Measurements from ENCODE around the gene ARHGEF10L. TPM values are rescaled to one million over a fixed set of nuclear protein-coding genes. Genes with fewer than 3 reads are reported as not detected.
"Not testable (repeated sequence)": the region's sequence is repeated elsewhere in the genome, so short reads cannot be mapped to it uniquely, and the experiment has no call there.

The ARHGEF10L gene, protein sequence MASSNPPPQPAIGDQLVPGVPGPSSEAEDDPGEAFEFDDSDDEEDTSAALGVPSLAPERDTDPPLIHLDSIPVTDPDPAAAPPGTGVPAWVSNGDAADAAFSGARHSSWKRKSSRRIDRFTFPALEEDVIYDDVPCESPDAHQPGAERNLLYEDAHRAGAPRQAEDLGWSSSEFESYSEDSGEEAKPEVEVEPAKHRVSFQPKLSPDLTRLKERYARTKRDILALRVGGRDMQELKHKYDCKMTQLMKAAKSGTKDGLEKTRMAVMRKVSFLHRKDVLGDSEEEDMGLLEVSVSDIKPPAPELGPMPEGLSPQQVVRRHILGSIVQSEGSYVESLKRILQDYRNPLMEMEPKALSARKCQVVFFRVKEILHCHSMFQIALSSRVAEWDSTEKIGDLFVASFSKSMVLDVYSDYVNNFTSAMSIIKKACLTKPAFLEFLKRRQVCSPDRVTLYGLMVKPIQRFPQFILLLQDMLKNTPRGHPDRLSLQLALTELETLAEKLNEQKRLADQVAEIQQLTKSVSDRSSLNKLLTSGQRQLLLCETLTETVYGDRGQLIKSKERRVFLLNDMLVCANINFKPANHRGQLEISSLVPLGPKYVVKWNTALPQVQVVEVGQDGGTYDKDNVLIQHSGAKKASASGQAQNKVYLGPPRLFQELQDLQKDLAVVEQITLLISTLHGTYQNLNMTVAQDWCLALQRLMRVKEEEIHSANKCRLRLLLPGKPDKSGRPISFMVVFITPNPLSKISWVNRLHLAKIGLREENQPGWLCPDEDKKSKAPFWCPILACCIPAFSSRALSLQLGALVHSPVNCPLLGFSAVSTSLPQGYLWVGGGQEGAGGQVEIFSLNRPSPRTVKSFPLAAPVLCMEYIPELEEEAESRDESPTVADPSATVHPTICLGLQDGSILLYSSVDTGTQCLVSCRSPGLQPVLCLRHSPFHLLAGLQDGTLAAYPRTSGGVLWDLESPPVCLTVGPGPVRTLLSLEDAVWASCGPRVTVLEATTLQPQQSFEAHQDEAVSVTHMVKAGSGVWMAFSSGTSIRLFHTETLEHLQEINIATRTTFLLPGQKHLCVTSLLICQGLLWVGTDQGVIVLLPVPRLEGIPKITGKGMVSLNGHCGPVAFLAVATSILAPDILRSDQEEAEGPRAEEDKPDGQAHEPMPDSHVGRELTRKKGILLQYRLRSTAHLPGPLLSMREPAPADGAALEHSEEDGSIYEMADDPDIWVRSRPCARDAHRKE (N-terminal part only)
- total RNA-seq: 24.7 TPM

DNA sequence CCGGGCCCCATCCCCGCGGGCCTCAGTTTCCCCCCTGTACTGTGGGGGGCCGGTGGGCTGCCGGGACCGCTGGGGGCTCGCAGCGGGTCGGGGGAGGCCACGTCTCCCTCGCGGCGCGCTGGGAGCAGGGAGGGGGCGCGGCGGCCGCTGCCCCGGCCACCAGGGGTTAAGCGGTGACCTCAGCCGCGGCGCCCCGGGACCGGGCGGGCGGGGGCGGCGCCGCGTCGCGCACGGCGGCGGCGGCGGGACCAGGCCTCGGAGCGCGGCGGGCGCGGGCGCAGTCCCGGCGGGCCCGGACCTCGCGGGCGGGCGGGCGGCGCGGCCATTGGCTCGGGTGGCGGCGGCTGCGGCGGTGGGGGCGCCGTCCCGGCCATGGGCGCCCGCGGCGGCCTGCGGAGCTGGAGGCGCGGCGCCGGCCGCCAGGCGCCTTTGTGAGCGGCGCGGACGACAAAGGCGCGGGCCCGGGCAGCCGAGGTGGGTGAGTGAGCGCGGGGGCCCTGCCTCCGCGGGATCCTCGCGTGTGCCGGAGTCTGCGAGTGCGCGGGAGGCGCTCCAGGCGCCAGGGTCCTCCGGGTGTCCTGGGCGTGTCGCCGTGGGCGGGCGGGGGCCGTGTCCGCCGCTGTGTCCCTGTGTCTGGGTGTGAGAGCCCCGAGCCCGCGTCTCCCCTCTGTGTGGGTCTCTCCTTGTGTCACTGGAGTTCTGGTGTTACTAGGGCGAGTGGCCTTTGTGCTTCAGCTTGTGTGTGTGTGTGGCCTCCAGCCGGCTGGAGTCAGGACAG lies at the start of gene ARHGEF10L:
Gene ARHGEF10L (plus strand): TSS at position 222 of the 778 bp plus-strand sequence. CDS start 40,898 bp downstream, outside the sequence.
- no peak for DNase-seq

DNA sequence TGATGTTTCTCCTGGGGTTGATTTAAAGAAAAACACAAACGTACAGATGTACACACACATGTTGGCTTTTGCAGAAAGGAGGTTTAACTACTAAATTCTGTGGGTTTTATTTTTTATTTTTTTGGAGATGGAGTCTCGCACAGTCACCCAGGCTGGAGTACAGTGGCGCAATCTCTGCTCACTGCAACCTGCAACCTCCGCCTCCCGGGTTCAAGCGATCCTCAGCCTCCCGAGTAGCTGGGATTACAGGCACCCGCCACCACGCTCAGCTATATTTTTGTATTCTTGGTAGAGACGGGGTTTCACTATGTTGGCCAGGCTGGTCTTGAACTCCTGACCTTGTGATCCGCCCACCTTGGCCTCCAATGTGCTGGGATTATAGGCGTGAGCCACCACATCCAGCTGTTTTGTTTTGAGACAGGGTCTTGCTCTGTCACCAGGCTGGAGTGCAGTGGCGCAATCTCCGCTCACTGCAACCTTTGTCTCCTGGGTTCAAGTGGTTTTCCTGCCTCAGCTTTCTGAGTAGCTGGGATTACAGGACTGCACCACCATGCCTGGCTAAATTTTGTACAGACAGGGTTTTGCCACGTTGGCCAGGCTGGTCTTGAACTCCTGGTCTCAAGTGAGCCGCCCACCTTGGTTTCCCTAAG lies 49.6 kb upstream of the ARHGEF10L start:
- not testable (repeated sequence) for DNase-seq

DNA sequence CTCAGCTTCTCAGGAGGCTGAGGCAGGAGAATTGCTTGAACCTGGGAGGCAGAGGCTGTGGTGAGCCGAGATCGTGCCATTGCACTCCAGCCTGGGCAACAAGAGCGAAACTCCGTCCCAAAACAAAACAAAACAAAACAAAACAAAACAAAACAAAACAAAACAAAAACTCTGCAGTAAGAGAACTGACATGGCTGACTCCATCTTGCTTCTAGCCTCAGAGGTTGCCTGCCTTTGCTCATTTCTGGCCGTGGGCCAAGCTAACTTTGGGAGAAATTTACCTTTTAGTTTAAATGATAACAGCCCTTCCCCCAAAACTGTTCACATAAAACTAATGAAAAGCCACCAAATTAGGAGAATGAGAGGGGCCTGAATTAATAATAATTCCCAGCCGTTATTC lies 48.8 kb upstream of the ARHGEF10L start:
- not testable (repeated sequence) for DNase-seq

DNA sequence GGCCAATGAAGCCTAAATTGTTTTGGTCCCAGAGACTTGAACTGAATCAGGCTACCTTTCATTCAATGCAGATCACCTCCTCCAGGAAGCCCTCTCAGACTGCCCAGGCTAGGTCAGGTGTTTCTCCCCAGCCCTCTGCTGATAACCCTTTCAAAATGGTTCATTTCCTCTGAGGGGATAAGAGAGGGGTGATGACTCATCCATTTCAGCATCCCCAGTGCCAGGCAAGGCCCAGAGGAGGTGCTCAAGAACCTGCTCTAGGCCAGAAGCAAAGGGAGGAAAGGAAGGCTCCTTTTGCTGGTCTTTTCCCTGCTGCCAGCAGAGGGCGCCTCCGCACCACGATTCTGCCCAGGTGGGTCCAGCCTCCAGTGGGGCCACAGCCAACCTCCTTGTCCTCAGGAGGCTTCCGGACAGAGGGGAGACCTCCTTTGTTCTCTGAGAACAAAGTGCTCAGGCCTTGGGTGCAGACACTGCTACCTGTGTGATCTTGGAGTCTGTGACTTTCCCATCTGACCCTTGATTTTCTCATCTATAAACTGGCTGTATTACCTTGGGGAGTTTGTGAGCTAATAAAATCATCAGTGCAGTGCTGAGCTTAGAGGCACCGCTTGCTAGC lies 45.3 kb upstream of the ARHGEF10L start:
- DNase-seq: no peak

DNA sequence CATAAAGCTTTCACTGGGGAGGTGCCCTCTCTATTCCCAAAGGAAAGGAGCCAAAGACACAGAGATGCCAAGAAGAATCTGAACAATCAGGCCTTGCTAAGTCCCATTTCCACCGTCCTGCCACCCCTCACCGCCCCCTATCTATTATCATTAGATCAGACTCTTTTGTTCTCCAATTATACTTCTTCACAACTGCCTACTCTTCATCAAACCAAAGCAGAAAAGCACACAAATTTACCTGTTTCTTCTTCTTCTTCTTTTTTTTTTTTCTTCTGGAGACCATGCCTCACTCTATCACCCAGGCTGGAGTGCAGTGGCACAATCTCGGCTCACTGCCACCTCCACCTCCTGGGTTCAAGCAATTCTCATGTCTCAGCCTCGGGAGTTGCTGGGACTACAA lies 43.1 kb upstream of the ARHGEF10L start:
- DNase-seq: no peak

DNA sequence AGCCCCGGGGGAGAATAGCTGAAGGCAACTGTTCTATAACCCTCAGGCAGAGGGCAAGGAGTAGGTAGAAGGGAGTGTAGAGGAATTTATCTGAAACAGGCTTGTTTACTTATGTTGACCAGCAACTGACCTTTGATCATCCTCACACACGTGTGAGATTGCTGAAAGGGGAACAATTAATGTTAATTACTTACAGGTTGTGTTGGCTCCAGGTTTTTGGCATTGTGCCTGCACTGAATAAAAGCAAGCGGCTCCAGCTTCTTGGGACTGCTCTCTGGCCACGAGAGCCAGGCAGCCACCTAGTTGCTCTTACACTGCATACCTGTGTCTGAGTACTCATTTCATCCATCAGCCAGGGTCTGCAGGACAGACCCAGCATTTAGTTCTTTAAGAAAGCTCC lies 41.3 kb upstream of the ARHGEF10L start:
- DNase-seq: no peak

DNA sequence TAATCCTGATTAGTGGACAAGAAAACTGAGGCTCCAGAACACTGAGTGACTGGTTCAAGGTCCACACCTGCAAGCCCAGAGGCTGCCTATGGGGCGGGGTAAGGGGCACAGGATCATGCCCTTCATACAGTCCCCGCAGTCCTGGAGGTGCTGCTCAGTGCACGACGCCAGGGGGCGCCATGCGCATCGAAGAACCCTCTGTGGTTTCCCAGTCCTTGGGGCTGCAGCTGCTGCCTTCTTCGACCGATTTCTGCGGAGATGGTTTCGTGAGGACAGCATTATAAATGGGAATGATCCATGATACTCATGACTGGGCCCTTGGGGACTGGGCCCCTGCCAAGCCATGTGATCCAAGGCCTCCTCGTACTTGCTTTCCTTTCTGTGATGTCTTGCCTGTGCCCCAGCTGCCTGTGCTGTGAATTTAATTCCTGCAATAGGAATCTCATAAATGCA lies 37.1 kb upstream of the ARHGEF10L start:
- DNase-seq: peak; percentile 73

DNA sequence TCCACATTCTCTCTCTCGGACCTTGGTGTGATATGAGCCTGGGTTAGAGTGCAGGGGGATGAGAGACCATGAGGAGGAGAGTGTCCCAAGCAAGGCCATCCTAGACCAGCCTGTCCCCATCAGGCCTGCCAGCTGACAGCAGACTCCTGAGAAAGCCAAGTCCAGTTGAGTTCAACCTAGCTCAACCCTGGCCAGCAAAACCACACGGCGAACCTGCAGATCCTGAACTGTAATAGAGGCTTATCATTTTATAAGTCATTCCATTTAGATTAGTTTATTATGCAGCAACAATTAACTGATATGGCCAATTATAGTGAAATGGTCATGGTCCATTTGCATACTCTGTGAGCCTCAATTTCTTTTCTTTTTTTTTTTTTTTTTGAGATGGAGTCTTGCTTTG lies 36.4 kb upstream of the ARHGEF10L start:
- no peak for DNase-seq

DNA sequence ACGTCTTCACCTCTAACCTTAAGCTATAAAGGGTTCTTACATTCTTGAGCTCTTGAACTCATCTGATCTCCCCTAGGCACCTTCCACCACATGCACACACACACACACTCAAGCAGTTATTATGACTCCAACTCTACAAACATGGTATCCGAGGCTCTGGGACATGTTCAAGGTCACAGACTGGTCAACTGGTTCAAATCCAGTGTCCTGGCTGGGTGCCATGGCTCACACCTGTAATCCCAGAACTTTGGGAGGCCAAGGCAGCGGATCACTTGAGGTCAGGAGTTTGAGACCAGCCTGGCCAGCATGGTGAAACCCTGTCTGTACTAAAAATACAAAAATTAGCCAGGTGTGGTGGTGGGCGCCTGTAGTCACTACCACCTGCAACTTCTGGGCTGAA lies 32.3 kb upstream of the ARHGEF10L start:
- not testable (repeated sequence) for DNase-seq

DNA sequence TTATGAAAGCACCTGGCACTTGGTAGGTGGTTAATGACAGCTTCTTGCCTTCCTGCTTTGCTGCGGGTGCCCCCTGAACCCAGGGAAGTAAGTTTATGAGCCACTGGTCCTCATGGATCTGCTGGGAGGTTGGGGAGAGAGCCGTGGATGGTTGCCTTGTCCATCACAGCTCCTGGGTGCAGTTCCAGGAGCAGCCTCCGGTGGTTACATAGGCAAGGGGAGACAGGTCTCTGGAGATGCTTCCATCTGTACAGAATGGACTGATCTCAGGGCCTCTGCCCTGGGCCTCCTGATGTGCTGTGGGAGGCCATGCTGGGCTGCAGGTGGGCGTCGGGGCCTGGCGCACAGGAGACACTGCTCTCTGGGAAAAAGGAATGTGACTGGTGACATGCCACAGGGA lies 31.6 kb upstream of the ARHGEF10L start:
- DNase-seq: no peak

DNA sequence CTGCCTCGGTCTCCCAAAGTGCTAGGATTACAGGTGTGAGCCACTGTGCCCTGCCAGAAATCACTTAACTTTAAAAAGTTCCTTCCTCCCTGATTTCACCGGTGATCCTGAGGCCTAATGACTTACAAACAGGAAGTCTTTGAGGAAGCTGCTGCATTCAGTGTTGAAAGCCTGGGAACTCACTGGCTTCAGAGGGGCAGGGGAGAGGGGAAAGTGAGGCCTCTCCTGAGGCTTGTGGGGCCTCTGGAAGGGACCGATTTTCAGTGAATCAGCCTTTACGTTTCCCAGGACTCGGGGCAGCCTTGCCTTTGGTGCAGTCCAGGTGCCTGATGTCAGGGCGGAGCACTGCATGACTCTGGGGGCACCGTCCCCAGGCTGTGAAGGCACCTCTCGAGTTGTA lies 30.1 kb upstream of the ARHGEF10L start:
- DNase-seq: no peak

DNA sequence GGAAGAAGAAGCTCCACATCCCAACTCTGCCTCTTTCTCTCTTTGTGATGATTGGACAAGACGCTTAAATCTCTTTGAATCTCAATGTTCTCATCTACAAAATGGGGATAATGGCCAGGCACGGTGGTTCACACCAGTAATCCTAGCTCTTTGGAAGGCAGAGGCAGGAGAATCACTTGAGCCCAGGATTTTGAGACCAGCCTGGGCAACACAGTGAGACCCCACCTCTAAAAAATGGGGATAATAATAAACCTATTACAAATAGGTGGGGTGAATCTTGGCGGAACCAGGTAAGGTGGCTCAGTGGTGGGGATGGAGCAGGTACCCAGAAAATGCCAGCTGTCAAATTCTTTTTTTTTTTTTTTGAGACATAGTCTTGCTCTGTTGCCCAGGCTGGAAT lies 29.4 kb upstream of the ARHGEF10L start:
- DNase-seq: no peak

DNA sequence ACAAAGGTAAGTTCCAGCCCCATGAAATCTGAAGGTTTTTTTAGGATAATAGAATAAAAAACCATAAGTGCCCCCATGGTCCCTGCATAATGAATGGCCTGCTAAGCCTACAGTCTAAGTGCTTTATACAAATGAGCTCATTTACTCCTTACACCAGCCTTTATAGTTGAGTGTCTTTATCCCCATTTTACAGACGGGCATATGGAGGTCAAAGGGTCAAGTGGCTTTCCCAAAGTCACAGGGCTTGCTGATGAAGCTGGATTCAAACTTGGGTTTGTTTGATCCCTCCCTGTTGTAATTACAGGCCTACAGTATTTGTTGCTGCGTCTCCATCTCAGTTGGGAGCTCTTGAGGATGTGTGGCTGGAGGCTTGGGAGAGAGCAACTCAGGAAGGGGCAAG lies 28.3 kb upstream of the ARHGEF10L start:
- no peak for DNase-seq

DNA sequence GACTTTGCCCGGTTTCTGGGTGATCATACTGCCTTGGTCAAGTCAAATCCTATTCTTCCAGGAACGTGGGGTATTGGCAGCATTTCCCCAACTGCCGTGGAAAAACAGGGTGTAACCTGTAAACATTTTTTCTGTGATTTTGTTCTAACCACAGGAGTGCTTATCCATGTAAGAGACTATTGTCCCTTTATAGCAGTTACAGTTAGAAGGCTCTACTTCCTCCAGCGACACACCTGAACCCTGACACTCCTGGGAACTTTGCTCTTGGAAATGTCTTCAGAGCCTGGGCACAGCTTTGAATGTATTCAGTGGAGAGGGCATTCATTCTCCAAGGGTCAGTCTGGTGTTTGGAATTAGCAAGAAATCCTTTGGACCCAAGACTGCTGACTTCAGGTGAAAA lies 26.4 kb upstream of the ARHGEF10L start:
- no peak for DNase-seq

DNA sequence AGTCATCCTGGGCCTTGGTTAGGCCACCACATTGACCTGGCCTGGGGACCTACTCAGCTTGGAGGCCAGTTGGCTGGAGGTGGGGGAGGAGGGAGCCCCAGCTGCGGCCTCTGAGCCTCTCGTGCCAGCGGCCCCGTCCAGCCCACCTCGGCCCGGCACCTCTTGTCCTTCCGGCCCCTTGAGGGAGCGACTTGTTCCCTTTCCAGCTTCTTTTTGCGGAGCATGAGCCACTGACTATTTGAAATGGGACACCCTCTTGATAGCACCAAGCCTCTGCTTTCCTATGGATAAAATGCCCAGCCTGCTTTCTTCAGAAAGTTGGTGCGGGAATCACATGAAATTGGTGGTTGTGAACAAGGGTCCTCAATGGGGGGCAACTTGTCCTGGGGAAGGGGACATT lies 24.7 kb upstream of the ARHGEF10L start:
- no peak for DNase-seq

DNA sequence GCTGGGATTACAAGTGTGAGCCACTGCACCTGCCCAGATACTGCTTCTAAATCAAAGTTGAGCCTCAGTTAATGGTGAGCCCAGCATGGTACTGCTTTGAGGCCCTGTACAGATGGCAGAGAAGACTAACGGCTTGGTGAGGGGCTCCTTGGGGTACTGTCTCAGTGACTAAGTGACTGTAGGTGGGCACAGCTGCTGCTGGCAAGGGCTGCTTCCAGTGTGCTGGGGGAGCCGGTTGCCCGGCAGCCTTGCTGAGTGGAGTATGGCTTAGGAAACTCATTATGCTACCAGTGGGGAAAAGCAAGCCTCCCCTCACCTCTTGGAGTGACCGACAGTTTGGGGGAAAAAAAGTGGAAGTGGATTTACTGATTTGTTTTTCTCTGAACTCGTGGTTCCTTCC lies 23.6 kb upstream of the ARHGEF10L start:
- DNase-seq: no peak

DNA sequence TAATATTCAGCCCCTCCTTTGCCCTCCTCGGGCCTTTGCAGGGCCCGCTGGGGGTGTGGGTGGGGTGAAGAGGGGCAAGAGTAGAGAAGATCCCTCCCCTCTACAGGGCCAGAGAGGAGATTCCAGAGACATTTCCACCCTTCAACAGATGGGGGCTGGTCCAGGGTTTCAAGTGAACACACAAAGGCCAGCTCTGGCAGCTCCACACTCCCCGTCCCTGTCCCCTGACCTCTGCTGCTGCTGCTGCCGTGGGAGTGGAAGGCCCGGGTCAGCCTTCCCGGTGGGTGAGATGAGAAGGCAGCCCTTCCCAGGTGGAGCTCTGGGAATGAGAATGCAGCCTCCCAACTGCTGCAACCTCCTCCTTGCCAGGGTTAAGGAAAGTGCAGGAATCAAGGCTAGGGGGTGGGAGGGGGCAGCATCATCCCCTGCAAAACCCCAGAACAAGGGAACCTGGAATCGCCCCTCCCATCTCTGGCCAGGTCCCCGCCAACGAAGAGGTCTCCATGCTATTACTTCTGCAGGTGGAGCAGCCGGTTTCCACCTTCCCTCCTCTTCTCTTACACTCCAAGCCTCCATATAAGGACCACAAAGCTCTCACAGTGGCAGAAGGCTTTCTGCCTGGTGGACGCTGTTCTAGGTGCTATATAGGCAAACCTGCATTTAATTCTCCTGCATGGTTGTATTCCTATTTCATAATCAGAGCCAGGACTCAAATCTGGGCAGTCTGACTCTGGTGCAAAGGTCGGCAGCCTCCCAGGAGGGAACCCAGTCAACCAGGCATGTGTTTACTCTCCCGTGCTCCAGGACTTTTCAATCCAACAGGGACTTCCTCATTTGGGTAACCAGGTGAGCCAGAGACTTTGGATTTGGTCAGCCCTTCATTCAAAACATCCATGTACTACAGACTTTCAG lies 22.9 kb upstream of the ARHGEF10L start:
- DNase-seq: no peak

DNA sequence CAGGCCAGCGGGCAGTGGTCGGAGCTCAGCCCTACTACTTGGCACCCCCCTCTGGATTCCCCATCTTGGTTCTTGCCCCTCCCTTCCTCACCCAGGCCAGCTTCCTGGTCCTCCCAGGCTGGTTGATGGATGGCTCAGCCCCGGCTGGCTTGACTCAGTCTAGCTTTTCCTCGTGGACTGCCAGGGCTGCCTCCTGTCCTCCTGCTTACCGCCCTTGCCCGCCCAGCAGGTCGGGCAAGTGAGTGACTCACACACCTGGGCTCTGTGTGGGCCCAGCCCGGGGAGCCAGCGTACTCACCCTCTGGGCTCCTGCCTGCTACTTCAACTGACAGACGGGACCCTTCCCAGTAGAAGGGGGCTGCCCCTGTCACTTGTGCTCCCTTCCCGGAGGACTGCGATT lies 19.5 kb upstream of the ARHGEF10L start:
- DNase-seq: no peak

DNA sequence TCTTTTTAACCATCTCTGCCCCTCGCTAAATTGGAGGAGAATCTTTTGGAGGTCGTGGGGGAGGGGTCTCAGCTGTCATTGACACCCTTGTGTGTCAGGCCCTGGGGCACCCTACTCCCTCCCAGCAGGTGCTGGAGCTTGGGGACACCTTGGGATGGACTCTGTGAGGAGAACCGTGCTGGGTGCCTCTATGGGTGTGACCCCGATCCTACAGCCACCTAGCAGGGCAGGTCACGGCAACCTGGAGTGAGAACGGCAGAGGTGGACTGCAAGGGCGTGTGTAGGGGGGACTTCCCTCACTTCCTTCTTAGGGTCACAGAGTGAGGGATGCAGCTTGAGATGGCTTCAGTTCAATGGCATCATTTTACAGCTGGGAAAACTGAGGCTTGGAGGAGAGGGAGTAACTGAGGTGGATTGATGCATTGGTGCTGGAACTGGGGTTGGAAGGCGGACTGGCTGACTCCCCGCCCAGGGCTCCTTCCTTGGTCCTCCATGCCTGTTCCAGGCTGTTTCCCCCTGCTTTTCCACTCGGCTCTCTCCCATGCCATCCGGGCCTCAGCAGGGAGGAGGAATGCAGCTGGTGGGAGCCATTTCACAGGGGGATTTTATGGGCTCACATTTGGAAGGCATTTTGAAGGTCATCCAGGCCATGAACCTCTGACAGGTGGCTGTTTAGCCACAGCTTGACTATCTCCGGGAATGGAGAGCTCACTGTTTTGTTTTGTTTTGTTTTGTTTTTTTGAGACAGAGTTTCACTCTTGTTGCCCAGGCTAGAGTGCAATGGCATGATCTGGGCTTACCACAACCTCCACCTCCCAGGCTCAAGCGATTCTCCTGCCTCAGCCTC lies 18.8 kb upstream of the ARHGEF10L start:
- no peak for DNase-seq
